ENCODE results near the gene PKP3. TPM values are rescaled to one million over a fixed set of nuclear protein-coding genes. Genes with fewer than 3 reads are reported as not detected.

Gene PKP3
- total and polyA plus RNA-seq, 9 of the 15 experiments (the other 6 are each of a cell fraction or from before 2014, with no cell fraction given) = 0.11 to 110 (median 30.7) TPM

- Histone ChIP-seq H2AFZ (ENCODE audit: low read depth, low read length) (peak overlapping the region; percentile 82), H4K20me1 (replicated peaks; ENCODE audit: control insufficient read depth, insufficient read depth, low read length) (no peaks in the 10 kb centered on the region), H3K4me1 (replicated peaks in 1 of 2; ENCODE audit: control insufficient read depth in 2 of 2, insufficient read depth in 2 of 2, low read length in 2 of 2) (peaks cover 6 to 60% of the 10 kb centered on the region in 2 experiments; a peak in 3 of 5 replicates), H3K4me3 (peak overlapping the region; percentile 52), H3K27me3 (ENCODE audit: control insufficient read depth in 2 of 2, insufficient read depth in 2 of 2, low read length in 2 of 2) (no peaks in the 10 kb centered on the region), H3K9me3 (replicated peaks; ENCODE audit: control insufficient read depth, insufficient read depth, low read depth, low read length) (no peaks in the 10 kb centered on the region), H3K4me2 (ENCODE audit: insufficient read depth, low read length) (peak overlapping the region; percentile 63), H3K36me3 (ENCODE audit: control insufficient read depth, insufficient read depth, low read length) (peaks cover 31% of the 10 kb centered on the region; the same call in 1 of the 3 replicates), H3K9ac (ENCODE audit: insufficient read depth in 1 of 2, low read depth in 2 of 2, low read length in 2 of 2) (peak overlapping the region; percentile 69 to 92; a peak in 3 of 4 replicates), H3K9me1 (ENCODE audit: control insufficient read depth, insufficient read depth, low read length) (no peaks in the 10 kb centered on the region), H3K79me2 (ENCODE audit: control insufficient read depth, insufficient read depth, low read length) (peaks cover 11% of the 10 kb centered on the region; the same call in 2 of the 3 replicates), H3K27ac (ENCODE audit: extremely low read depth, low read depth, low read length) (peak overlapping the region; percentile 87)
- ATAC-seq (peak; percentile 89), DNase-seq (ENCODE audit: extremely low read depth in 1 of 4, low spot score in 3 of 4) (peak; percentile 94 to 97 (median 95)), FAIRE-seq (peak; percentile 74)
- intact Hi-C loops (cut with micrococcal nuclease) (loop anchor here (2.0 kb wide), 1 partner anchor 42 kb away; no protein-coding TSS in a partner anchor), in situ Hi-C loops (cut with MboI) (no loop called here)
- WGBS (ENCODE audit: insufficient coverage, low coverage, missing lambda C conversion rate) = 3% methylated on average over 37 of the region's 91 CpGs
- POLR2A ChIA-PET = interaction anchor here (0.7 to 1.2 kb wide), 5 partner anchors 9 to 43 kb away, joined by 3 to 4 read pairs (median 3); partner anchors contain the start of genes PKP3 and PTDSS2
- BruUV-seq (replicated peaks) = no TSS peak
- CTCF ChIA-PET (ENCODE audit: low intra/inter-chr PET ratio) = interaction anchor here (0.9 to 1.0 kb wide), 2 partner anchors 111 kb away, joined by 3 to 6 read pairs; no protein-coding TSS in a partner anchor
- TF ChIP-seq RBM22 (IDR thresholded peaks at IDR 0.05; ENCODE audit: low read depth, low read length, poor library complexity, severe bottlenecking) (peak; percentile 33), SIRT6 (IDR thresholded peaks at IDR 0.05; ENCODE audit: low read depth, low read length) (no peak), ZBTB34 (CRISPR knock-in tag; IDR thresholded peaks at IDR 0.05) (no peak), ZSCAN29 (IDR thresholded peaks at IDR 0.05) (no peak), FOXP1 (CRISPR knock-in tag; IDR thresholded peaks at IDR 0.05) (peak; percentile 73; the same call in 1 of the 2 replicates)
- TF ChIP-seq, protein P1, sequence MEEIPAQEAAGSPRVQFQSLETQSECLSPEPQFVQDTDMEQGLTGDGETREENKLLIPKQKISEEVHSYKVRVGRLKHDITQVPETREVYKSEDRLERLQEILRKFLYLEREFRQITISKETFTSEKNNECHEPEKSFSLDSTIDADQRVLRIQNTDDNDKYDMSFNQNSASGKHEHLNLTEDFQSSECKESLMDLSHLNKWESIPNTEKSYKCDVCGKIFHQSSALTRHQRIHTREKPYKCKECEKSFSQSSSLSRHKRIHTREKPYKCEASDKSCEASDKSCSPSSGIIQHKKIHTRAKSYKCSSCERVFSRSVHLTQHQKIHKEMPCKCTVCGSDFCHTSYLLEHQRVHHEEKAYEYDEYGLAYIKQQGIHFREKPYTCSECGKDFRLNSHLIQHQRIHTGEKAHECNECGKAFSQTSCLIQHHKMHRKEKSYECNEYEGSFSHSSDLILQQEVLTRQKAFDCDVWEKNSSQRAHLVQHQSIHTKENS (CRISPR knock-in tag; IDR thresholded peaks at IDR 0.05) = no peak
- TF ChIP-seq, protein P2, sequence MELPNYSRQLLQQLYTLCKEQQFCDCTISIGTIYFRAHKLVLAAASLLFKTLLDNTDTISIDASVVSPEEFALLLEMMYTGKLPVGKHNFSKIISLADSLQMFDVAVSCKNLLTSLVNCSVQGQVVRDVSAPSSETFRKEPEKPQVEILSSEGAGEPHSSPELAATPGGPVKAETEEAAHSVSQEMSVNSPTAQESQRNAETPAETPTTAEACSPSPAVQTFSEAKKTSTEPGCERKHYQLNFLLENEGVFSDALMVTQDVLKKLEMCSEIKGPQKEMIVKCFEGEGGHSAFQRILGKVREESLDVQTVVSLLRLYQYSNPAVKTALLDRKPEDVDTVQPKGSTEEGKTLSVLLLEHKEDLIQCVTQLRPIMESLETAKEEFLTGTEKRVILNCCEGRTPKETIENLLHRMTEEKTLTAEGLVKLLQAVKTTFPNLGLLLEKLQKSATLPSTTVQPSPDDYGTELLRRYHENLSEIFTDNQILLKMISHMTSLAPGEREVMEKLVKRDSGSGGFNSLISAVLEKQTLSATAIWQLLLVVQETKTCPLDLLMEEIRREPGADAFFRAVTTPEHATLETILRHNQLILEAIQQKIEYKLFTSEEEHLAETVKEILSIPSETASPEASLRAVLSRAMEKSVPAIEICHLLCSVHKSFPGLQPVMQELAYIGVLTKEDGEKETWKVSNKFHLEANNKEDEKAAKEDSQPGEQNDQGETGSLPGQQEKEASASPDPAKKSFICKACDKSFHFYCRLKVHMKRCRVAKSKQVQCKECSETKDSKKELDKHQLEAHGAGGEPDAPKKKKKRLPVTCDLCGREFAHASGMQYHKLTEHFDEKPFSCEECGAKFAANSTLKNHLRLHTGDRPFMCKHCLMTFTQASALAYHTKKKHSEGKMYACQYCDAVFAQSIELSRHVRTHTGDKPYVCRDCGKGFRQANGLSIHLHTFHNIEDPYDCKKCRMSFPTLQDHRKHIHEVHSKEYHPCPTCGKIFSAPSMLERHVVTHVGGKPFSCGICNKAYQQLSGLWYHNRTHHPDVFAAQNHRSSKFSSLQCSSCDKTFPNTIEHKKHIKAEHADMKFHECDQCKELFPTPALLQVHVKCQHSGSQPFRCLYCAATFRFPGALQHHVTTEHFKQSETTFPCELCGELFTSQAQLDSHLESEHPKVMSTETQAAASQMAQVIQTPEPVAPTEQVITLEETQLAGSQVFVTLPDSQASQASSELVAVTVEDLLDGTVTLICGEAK (IDR thresholded peaks at IDR 0.05) = peak; percentile 70; the same call in 1 of the 2 replicates
- TF ChIP-seq, protein P2 (CRISPR knock-in tag; IDR thresholded peaks at IDR 0.05) = no peak
These were observed 13.0 kb downstream of the PKP3 start for GRCh38 chr11:406796-407650.

Data from K562 (cell line).